B cell (primary cell): ENCODE measurements around the gene CENPB.

Experiments used
- CTCF ChIP-seq: fragments of 200-600 bp; IDR thresholded peaks from one replicate; pipeline ENCODE4 v1.8.0; 2022; ENCODE audit warnings: antibody characterized with exemption, mild to moderate bottlenecking
- EZH2 ChIP-seq: IDR thresholded peaks from 2 replicates; pipeline ENCODE4 v1.6.1; 2012; ENCODE audit warnings: borderline replicate concordance, low read depth, mild to moderate bottlenecking, moderate library complexity, low read length; ENCODE audit not compliant: insufficient read depth, poor library complexity, severe bottlenecking

GRCh38 chr20:3815703-3816315 lies 29.3 kb upstream of the CENPB start:
- TF ChIP-seq CTCF (no peak), EZH2 (no peak)
